ENCODE results near the gene FAM13C.

FAM13C gene

GRCh38 chr10:59361663-59362143, 646 bp downstream of the FAM13C start:
- no peak for DNase-seq (ENCODE audit: low spot score)

DNA sequence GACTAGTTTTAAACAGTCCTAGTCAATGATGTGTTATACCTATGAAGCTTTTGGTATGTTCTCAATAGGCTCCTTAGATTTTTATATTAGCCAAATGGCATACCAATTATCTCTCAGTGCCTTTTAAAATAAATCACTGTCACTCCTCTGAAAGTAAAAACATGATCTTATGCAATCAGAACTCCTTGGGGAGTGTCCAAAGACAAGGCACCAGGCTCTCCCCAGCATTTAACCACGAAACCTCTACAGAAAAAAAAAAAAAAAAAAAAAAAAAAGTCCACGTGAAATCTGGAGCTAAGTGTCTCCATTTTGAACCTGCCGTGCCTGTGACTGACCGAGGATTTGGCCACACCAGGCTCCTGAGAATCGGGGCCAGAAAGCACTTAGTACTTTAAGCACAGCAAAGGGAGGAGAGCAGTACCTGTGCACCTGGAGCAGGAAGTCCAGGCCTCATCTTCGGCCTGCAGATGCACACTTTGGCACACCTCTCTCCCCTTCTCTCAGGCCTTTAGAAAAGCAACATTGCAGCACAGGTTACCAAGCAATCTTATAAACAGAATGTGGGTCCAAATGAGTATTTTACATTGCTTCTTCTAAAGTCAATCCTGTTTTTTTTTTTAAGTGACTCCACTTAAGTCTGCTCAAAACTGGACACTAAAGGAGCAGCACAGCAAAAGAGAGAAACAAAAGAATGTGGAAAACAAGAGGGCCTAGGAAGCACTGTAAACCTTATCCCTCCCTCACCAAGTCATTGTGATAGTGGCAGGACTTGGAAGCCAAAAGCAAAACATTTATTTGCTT, 1.5 kb downstream of the FAM13C start:
- no peak for DNase-seq (ENCODE audit: low spot score)

GRCh38 chr10:59358576-59358975, 3.8 kb downstream of the FAM13C start:
- DNase-seq (ENCODE audit: low spot score): no peak

GRCh38 chr10:59354434-59354833, 7.9 kb downstream of the FAM13C start:
- DNase-seq (ENCODE audit: low spot score): no peak

- DNase-seq (ENCODE audit: low spot score): no peak
Observed at GRCh38 chr10:59350558-59350957, 11.8 kb downstream of the FAM13C start.

DNA sequence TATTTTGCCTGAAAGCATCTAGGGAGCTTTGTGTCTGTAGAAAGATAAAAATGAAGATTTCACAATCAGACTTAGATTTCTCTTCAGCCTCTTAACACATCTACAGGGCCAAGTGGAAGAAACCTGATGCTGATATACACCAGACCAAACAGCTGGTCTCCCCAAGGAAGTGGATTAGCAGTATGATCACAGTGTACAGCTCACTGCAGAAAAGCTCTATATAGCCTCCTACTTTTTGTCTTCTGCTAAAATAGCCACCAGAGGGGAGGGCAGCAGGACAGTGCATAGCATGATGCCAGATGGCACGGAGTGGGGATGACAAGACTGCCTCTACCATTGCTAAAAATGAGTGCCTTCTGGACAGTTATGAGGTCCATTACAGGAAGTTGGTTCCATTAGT, 16.0 kb downstream of the FAM13C start:
- DNase-seq (ENCODE audit: low spot score): no peak

DNA sequence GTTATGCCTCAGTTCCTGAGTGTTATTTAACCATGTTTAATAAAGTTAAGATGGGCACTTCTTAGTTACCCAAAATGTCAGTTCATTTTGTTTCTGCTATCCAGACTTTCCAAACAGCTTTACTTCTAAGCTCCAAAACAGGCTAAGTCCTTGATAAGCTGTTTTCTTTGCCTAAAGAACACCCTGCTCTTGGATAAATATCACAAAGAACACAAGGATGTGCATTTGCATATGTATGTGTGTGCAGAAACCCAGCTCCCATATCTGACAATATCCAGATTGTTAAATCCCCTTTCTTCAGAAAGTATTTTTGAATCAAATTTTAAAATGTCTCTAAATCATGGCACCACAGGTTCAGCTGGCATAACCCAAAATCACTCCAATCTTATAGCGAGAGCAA, 19.6 kb downstream of the FAM13C start:
- no peak for DNase-seq (ENCODE audit: low spot score)

- no peak for DNase-seq (ENCODE audit: low spot score)
Observed at GRCh38 chr10:59342000-59342399, 20.3 kb downstream of the FAM13C start.

DNA sequence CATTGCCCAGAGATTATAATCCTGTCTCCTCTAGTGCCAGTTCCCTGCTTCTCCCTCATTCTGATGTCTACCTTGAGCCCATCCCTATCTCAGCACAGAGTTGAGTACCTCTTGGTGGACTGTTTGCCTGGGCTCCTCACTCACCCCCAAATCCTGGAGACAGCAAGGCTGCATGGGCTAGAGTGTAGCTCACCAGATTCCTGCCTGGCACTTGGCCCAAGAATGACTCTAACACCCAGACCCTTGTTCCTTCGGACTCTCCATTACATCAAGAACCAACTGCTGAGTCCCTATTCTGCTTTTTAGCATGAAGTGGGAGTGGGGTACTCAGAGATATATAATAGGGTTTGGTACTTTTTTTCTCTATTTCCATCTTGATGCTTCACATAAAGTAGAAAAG, 22.1 kb downstream of the FAM13C start:
- no peak for DNase-seq (ENCODE audit: low spot score)

- no peak for DNase-seq (ENCODE audit: low spot score)
Observed at GRCh38 chr10:59339351-59339750, 23.0 kb downstream of the FAM13C start.

DNA sequence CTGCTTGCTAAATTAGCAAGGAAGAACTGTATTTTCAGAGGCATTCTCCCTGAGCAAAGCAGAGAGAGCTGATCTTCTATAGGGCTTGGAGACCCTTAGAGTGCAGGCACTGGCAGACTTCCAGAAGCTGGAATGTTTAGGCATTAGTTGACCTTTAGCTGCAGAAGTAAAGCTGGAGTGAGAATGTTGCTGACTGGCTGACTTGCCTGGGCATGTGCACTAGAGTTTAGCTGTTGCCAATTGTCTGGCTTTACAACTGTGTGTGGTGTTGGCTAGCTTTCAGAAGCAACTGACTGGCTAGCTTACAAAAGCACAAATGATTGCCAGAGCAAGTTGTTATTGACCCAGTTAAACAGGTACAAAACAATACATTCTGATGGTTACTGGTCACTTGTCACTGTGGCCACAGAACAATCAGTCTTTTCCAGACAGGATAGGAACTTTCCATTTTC, 25.1 kb downstream of the FAM13C start:
- peak; percentile 17 for DNase-seq (ENCODE audit: low spot score)

DNA sequence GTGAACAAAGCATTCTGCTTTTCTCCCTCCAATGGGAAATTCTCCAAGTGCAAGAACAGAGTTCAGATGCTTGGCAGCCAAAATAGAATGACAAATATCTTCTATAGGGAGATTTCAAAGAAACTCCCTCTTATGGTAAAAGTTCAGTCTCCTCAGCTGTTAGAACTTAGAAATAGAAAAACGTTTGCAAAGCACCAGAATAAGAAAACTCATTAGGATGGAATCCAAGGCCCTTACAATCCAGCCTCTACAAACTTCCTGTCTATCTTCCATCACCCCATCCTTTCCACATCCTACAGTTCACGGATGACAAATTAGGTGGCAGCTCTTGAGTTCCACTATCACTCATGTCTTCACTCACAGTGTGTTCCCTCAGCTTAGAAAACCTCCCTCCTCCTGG, 25.7 kb downstream of the FAM13C start:
- peak; percentile 26 for DNase-seq (ENCODE audit: low spot score)

DNA sequence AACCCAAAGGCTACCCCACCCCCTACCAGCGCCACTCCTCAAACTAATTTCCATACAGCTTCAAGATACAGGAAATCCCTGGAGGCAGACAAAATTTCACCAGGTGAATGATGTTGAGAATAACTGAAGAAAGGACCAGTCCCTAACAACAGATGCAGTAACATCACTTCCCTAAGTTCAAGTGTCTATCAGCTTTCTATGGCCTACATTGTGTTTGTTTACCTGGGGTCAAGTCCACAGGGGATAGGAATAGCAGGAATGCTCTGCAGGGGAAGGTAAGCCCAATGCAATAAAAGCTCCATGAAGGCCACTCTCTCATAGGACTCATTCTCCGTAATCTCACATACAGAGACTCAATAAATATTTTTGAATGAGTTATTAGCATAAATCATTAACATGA, 26.9 kb downstream of the FAM13C start:
- no peak for DNase-seq (ENCODE audit: low spot score)

DNA sequence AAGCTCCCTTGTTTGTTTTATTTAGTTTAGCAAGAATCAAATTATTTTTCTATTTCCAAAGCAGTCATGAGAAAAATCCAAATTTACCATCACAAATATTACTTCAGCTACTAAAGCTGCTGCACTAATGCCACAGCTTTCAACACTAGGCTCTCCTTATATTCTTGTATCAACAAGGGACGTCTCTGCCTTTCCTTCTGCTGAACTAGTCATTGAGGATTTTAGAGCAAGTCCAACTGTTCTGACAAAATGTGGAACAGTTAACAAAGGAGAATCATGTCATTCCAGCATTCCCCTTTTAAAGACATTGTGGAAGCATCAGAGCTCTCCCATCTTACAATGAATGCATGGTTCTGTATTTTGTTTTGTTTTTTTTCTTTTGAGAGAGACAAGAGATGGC, 28.6 kb downstream of the FAM13C start:
- peak; percentile 4 for DNase-seq (ENCODE audit: low spot score)

- DNase-seq (ENCODE audit: low spot score): no peak
Observed at GRCh38 chr10:59332581-59332980, 29.8 kb downstream of the FAM13C start.

DNA sequence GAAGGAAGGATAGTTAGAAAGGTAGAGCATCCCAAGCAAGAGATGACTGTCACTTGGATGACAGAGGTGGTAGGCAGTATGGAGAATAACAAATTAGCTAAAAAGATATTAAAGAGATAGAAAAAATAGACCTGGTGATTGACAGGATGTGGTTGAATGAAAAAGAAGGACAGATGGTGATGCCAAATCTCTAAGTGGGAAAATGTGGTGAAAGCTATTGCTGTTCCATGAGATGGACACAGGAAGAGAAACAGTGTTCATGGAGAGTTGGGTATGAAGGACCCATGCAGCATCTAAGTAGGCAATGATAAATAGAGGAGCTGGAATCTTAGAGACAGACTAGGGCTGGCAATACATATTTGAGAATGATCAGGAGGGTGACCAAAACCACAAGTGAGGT, 30.7 kb downstream of the FAM13C start:
- no peak for DNase-seq (ENCODE audit: low spot score)

GRCh38 chr10:59325116-59325515, 37.2 kb downstream of the FAM13C start:
- no peak for DNase-seq (ENCODE audit: low spot score)

DNA sequence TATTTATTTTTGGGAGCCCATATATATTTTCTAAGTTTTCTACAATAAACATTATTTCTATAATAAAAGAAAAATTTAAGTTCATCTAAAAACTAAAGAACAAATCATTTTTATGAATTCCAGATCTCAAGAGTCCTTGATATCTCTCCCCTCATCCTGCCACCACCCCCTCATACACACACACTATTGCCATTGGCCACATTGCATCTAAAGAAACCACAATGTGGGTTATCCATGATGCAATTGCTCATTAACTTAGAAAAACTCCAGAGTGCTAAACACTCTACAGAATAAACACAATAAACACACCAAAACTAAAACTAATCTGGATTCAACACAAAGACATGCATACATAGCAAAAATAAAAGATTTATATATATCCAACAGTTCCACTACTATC, 37.8 kb downstream of the FAM13C start:
- no peak for DNase-seq (ENCODE audit: low spot score)

DNA sequence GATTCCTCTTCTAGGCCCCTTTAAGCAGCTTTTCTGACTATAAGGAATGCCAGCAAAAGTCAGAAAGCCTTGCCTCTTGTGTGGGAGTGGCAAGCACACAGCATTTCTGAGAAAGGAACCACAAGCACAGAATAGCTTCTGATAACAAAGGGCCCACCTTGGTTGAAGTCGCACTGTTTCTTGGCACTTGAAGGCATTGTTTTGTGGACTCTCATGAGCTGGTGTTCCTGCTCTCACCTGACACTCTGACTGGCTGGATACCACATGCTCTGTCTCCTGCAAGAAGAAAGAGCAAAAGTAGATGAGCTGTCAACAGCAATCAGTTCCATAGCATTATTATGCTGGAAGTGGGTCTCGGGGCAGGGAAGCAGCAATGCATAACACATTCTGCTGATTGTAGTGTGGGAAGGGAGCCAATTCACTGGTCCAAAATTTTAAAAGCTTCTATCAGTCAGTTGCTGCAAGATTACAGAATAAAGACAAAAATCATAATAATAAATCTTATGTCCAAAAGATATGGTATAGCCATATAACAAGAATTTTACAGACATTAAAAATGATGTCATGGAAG, 38.4 kb downstream of the FAM13C start:
- no peak for DNase-seq (ENCODE audit: low spot score)

DNA sequence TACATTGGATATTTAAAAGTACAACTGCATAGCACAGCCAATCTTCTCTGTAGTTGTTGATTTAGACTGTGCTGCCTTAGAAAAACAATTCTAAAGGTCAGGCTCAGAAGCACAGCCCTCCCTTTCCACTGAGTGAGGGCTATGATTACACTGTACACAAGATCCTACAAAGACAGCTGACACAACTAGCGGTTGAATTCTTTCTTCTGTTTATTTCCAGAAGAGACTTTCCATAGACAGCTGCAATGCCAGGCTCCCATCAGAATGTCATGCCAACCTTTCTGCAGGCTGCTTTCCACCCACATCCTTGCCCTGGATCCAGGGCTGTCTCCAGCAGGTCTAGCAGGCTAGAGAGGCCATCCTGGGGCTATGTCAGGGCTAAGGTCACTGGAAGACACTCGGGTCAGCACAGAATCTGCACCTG, 39.3 kb downstream of the FAM13C start:
- no peak for DNase-seq (ENCODE audit: low spot score)

DNA sequence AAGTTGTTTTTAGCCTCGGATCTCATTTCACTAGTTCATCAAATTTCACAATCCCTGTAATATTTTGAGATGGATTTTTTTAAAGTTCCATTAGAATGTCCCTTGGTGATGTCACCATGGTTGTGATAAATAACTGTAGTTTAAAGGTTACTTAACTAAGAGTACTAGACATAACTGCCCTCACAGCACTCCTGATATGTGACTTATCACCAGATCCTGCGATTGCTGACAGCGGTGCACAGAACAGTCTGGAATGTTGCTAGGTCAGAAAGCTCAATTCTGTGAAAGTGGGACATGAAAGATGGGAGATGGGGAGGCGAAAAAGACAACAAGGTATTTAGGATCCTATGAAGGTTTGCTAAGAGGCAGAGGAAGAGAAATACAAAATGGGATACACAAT, 40.2 kb downstream of the FAM13C start:
- DNase-seq (ENCODE audit: low spot score): no peak

DNA sequence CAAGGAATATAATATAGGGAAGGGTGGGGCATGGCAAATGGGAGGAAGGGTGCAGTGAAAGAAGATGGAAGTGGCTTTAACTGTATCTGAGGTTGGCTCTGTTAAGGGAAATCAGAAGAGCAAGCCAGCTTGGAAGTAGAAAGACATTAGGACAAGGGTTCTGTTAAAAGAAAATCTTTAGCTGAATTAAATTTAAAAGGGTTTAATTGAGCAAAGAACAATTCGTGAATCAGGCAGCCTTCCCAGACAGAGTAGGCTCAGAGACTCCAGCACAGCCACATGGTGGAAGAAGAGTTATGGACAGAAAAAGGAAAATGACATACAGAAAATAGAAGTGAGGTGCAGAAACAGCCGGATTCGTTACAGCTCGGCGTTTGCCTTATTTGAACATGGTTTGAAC, 42.0 kb downstream of the FAM13C start:
- DNase-seq (ENCODE audit: low spot score): no peak

GRCh38 chr10:59319854-59320253, 42.5 kb downstream of the FAM13C start:
- no peak for DNase-seq (ENCODE audit: low spot score)

- no peak for DNase-seq (ENCODE audit: low spot score)
Observed at GRCh38 chr10:59317066-59317465, 45.3 kb downstream of the FAM13C start.

Measured in hepatic stellate cell (primary cell).